A549 treated with AZD9567 at 1 μM for 4 hours (cell line): ENCODE measurements around the gene PAK1IP1. TPM values are rescaled to one million over a fixed set of nuclear protein-coding genes. Genes with fewer than 3 reads are reported as not detected.

ENCODE experiments used
- total RNA-seq: library from RNA; stranded (reverse); fragments of 200-300 nt; extraction: Qiagen RNA extraction; gene quantifications from 5 replicates; pipeline ENCODE4 v1.2.3, GENCODE V29; 2022; ENCODE audit not compliant: insufficient read depth

Gene PAK1IP1, protein sequence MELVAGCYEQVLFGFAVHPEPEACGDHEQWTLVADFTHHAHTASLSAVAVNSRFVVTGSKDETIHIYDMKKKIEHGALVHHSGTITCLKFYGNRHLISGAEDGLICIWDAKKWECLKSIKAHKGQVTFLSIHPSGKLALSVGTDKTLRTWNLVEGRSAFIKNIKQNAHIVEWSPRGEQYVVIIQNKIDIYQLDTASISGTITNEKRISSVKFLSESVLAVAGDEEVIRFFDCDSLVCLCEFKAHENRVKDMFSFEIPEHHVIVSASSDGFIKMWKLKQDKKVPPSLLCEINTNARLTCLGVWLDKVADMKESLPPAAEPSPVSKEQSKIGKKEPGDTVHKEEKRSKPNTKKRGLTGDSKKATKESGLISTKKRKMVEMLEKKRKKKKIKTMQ
- total RNA-seq = 18.5 to 20.1 TPM (median 19.1 TPM) in 5 replicates

DNA sequence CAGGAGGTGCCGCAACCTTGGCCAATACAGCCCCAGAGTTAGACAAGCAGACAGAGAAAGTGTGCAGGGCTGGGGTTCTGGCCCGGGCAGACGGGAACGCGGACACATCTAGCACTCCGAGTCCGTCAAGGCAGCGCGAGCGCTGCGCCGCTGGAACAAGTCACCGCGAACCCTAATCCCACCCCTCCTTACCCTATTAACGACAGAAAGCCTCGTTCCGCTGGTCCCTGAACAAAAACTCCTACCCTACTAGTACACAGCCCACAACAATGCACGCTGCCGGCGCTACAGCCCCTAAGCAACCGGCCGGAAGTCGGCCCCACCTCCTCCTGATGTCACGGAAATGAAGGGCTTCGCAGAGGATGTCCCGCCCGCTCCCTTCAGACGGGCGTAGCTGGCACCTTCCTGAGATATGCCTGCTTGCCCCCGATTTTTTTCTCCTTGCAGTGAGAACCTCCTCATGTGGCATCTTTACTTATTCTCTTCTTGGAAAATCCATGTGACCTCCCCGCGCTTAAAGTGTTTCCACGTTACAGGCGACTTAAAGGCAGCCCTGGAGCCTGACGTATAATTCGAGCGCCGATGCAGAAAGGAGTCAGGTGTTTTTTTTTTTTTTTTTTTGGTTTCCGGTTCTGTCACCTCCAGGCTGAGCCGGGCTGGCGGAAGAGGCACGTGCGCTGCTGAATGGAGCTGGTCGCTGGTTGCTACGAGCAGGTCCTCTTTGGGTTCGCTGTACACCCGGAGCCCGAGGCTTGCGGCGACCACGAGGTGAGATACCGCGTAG is at the start of gene PAK1IP1, which contains the start of gene C6orf52:
TSS of gene PAK1IP1 (plus strand) at position 671 of the 784 bp plus-strand sequence. CDS start at position 685, 14 bp downstream.
TSS of gene C6orf52 (minus strand) at position 315 of the 784 bp plus-strand sequence. CDS start 7,066 bp downstream, outside the sequence.

DNA sequence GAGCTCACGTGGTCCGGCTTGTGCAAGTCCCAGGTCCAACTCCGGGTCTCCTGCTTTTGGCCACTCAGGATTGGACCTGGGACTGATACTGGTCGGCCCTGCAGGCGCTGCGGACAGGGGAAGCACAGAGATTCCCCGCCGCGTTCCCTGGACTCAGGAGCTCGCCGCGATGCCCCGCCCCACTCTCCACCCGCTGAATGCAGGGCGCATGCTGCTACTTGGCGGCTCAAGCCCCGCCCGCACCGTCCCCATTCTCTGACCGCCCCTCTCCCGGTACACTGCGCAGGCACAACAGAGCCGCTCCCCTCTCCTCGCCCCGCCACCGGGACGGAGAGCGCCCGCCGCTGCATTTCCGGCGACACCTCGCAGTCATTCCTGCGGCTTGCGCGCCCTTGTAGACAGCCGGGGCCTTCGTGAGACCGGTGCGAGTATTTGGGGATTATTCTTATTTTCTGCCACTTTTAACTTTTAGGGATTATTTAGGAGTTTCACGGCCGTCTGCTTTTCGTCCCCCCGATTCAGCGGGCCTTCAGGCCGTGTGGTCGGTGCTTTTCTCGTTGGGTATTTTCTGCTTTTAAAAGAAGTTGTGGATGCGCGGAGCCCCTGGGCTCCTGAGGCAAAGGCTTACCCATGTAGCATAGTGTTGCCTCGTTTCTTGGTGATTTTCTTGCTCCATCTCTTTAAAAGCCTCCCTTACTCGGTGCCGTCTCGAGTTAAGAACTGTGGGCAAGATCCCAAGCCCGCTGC is 28.2 kb downstream of the PAK1IP1 start, which contains the start of gene TMEM14C:
TSS of gene TMEM14C (plus strand) at position 251 of the 747 bp plus-strand sequence. CDS start 1,544 bp downstream, outside the sequence.

DNA sequence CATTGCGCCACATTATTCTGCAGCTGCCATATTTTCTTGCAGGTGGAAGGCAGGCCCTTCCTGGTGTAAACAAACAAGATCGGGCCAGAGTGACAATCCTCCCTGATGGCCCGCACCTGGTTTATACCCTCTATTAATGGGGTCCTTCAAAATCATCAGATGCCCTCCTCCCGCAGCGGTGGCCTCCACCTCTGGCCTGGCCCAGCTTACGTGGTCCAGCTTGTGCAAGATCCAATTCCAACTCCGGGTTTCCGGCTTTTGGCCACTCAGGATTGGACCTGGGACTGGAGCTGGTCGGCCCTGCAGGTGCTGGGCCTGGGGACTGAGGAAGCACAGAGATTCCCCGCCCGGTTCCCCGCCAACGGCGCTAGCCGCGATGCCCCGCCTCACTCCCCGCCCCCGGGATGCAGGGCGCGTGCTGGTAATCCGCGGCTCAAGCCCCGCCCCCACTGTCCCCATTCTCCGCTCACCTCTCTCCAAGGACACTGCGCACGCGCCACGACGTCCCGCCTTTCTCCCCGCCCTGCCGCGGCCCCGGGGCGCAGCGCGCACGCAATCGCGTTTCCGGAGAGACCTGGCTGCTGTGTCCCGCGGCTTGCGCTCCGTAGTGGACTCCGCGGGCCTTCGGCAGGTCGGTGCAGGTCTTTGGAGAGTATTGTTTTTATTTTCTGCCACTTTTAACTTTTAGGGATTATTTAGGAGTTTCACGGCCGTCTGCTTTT is 52.6 kb downstream of the PAK1IP1 start, which contains the start of gene TMEM14B:
TSS of gene TMEM14B (plus strand) at position 555 of the 722 bp plus-strand sequence. CDS start 1,441 bp downstream, outside the sequence.

Other genes starting within 250 kb of the PAK1IP1 start
- 3.9 to 7.6 TPM (median 4.6 TPM) in 5 replicates for gene GCNT2, start 173.6 kb upstream of the PAK1IP1 start, total RNA-seq
- 1.9 to 2.6 TPM (median 2.2 TPM) in 4 of 5 replicates, not detected in the other for gene C6orf52, start 356 bp upstream of the PAK1IP1 start, total RNA-seq
- 147 to 171 TPM (median 151 TPM) in 5 replicates for gene TMEM14C, start 28.1 kb downstream of the PAK1IP1 start, total RNA-seq
- 124 to 163 TPM (median 136 TPM) in 5 replicates for gene TMEM14B, start 52.8 kb downstream of the PAK1IP1 start, total RNA-seq
- gene MAK, start 143.6 kb downstream of the PAK1IP1 start, total RNA-seq = 0.09 to 0.21 TPM (median 0.16 TPM) in 4 of 5 replicates, not detected in the other
- not detected in 5 replicates for gene GCM2, start 187.1 kb downstream of the PAK1IP1 start, total RNA-seq
- gene SYCP2L, start 192.1 kb downstream of the PAK1IP1 start, total RNA-seq = 1.1 to 3.6 TPM (median 2.2 TPM) in 5 replicates